PFSK-1 (cell line): ENCODE measurements around the gene MMP7.

Experiments used
- FOXP2 ChIP-seq: optimal IDR thresholded peaks from 2 replicates; pipeline ENCODE3; 2011; ENCODE audit warnings: borderline replicate concordance, control low read depth, inconsistent platforms; ENCODE audit not compliant: insufficient read depth; ENCODE audit errors: extremely low read length, extremely low read depth
- POLR2AphosphoS5 ChIP-seq: IDR thresholded peaks from 2 replicates; pipeline ENCODE4 v1.6.1; 2012; ENCODE audit warnings: low read depth, mild to moderate bottlenecking, control low read depth, low read length, moderate library complexity
- SIN3A ChIP-seq: IDR thresholded peaks from 2 replicates; pipeline ENCODE4 v1.6.1; 2012; ENCODE audit warnings: mild to moderate bottlenecking, low read length, moderate library complexity, borderline replicate concordance; ENCODE audit not compliant: insufficient read depth
- TAF1 ChIP-seq: IDR thresholded peaks from 2 replicates; pipeline ENCODE4 v1.6.1; 2012; ENCODE audit warnings: low read length, control low read depth, borderline replicate concordance; ENCODE audit not compliant: insufficient read depth
- TF ChIP-seq, protein P1 (sequence below), 2 experiments: IDR thresholded peaks; 2 replicates each; pipeline versions ENCODE4 v1.6.1 to v1.8.0; 2011 to 2012; ENCODE audit warnings: low read depth in 2 of 2, low read length in 2 of 2, control low read depth in 1 of 2, inconsistent platforms in 1 of 2, mild to moderate bottlenecking in 1 of 2, moderate library complexity in 1 of 2; ENCODE audit not compliant: insufficient read depth in 1 of 2

Gene MMP7

DNA sequence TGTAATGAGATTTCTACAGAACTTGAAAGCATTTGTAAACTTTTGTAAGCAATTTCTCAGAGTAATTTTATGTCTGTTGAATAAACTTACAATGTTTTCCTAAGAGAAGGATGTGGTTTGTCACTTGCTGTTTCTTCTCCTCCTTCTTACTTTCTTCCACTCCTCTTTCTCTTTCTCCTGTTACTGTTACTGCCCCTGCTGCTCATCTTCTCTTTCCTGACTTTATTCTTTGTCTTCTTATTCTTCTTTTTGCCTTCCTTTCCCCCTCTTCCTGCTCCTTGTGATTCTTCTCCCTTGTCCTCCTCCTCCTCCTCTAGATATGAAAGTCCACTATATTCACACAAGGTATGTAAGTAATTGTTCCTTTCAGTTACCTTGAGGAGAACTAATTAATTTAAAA, 31.1 kb upstream of the MMP7 start:
- TF ChIP-seq TAF1 (no peak), FOXP2 (no peak), SIN3A (no peak)

DNA sequence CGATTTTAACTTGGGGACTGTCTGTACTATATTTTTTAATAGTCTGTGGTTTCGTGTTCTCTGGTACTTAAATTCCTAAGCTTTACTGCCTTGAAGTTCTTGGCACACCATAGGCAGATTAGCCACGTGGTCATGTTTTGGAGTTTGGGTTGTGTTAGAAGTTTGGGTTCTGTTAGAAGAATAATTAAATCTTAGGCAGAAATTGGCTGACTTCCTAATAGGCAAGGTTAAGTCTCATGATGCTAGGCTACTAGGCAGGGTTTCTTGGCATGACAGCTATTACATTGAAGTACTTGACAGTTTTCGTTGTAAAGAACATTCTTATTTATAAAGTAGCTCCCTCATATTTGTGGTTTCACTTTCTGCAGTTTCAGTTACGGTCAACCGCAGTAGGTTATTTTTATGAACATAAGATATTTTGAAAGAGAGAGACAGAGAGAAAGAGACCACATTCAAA, 30.0 kb upstream of the MMP7 start:
- TF ChIP-seq POLR2AphosphoS5, result no peak

DNA sequence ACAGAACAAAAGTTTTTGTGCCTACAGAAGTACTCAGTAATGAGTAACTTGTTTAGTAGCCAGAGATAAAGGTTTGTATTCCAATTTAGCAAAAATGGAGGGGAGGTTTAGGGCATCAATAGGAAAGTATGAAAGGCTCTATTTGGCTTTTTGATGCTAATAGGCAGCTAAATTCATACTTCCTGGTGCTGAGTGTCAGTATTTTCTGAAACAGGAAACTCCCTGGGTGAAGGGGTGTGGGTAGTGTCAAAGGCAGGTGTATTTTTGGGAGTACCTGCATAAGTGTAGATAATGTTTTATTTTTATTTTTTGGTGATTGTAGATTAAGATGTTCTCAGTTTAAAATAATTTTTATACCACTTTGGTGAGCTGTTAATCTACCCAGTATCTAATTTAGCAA, 29.3 kb upstream of the MMP7 start:
- TF ChIP-seq, protein P1, sequence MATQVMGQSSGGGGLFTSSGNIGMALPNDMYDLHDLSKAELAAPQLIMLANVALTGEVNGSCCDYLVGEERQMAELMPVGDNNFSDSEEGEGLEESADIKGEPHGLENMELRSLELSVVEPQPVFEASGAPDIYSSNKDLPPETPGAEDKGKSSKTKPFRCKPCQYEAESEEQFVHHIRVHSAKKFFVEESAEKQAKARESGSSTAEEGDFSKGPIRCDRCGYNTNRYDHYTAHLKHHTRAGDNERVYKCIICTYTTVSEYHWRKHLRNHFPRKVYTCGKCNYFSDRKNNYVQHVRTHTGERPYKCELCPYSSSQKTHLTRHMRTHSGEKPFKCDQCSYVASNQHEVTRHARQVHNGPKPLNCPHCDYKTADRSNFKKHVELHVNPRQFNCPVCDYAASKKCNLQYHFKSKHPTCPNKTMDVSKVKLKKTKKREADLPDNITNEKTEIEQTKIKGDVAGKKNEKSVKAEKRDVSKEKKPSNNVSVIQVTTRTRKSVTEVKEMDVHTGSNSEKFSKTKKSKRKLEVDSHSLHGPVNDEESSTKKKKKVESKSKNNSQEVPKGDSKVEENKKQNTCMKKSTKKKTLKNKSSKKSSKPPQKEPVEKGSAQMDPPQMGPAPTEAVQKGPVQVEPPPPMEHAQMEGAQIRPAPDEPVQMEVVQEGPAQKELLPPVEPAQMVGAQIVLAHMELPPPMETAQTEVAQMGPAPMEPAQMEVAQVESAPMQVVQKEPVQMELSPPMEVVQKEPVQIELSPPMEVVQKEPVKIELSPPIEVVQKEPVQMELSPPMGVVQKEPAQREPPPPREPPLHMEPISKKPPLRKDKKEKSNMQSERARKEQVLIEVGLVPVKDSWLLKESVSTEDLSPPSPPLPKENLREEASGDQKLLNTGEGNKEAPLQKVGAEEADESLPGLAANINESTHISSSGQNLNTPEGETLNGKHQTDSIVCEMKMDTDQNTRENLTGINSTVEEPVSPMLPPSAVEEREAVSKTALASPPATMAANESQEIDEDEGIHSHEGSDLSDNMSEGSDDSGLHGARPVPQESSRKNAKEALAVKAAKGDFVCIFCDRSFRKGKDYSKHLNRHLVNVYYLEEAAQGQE (IDR thresholded peaks at IDR 0.05; ENCODE audit: insufficient read depth in 1 of 2, low read depth in 2 of 2, low read length in 2 of 2), result no peak
- TF ChIP-seq FOXP2 (no peak), POLR2AphosphoS5 (no peak), TAF1 (no peak), SIN3A (no peak)

DNA sequence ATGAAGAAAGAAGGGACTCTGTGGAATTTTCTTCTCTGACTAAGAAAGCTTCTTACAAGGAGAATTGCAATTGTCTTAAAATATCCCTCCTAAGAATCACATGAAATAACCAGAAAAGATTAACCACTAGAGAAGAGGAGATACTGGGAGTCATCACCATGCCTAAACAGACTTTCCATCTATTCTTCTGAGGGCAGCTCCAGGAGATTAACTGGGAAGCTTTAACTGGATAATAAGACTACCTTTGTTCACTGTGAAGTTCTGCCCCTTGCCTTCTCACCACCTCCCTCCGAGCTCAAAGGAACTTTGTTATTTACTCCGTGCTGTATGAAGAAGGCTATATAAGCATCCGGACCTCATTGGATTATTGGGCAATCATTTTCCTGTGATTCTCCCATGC, 24.5 kb upstream of the MMP7 start:
- no peak for TF ChIP-seq POLR2AphosphoS5
- TF ChIP-seq TAF1, result no peak
- TF ChIP-seq, protein P1 (IDR thresholded peaks at IDR 0.05; ENCODE audit: insufficient read depth in 1 of 2, low read depth in 2 of 2, low read length in 2 of 2), result no peak
- no peak for TF ChIP-seq SIN3A
- TF ChIP-seq FOXP2, result no peak

DNA sequence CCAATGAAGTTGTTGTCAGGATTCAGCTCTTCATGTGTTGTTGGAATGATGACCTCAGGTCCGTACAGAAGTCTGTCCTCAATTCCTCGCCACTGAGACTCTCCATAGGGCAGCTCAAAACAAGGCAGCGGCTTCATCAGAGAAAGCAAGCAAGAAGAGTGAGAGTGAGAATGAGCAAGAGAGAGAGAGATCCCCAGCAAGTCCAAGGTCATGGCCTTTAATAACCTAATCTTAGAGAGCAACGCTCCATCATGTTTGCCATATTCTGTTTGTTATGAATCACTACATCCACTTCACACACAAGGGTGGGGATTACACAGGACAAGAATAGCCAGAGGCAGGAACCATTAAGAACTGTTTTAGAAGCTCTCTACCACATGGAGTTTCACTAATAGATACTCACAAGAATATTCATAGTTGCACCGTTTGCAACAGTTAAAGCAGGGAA, 23.3 kb upstream of the MMP7 start:
- TF ChIP-seq, protein P1 (IDR thresholded peaks at IDR 0.05; ENCODE audit: insufficient read depth in 1 of 2, low read depth in 2 of 2, low read length in 2 of 2), result no peak
- TF ChIP-seq POLR2AphosphoS5 (no peak), SIN3A (no peak), FOXP2 (no peak), TAF1 (no peak)

DNA sequence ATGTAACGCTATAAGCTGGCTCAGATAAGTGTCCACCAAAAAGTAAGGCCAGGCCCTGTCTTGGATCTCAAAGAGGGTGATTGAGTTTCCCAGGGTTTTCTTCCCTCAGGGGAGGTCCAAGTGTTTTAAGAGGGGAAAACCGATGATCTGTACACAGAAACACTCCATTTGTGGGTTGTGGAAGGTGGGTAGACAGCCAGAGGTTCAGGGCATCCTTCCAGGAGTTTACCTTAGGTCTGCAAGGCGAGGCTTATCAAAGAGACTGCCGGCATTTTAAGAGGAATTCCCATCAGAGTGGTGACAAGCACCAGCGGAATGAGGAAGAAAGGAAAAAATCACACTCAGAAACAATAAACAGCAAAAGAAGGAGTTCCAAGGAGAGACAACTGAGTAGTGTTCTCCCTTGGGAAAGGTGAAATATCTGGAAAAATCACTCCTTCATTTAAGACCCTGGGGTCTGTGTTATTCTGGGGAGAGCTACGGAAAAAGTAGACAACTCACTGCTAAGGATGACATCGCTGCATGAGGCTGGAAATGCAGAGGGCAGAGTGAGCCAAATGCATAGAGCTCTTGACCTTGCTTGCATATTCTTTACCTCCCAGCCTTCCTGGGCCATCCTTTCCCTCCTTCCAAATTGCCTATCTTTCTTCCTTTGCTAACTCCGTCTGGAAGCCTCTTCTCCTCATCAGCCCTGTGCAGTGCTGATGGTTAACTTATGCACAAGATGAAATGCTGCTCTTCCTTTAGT, 22.1 kb upstream of the MMP7 start:
- TF ChIP-seq TAF1 (no peak), POLR2AphosphoS5 (no peak), SIN3A (no peak), FOXP2 (no peak)
